Fibroblast of gingiva (primary cell): ENCODE measurements around the gene LGALS3.

Experiments used
- DNase-seq: peaks from one replicate; pipeline ENCODE4 v3.0.0-alpha.2; 2011; ENCODE audit warnings: low read depth

LGALS3 gene

GRCh38 chr14:55131370-55132137 lies 2.5 kb downstream of the LGALS3 start:
- DNase-seq, result peak; percentile 60

GRCh38 chr14:55133416-55133815 lies 4.4 kb downstream of the LGALS3 start:
- peak; percentile 76 for DNase-seq

GRCh38 chr14:55136241-55136640 lies 7.2 kb downstream of the LGALS3 start:
- DNase-seq, result peak; percentile 46

- DNase-seq, result peak; percentile 79
Observed at GRCh38 chr14:55136885-55137786, 8.1 kb downstream of the LGALS3 start.

- no peak for DNase-seq
Observed at GRCh38 chr14:55138091-55138490, 9.0 kb downstream of the LGALS3 start.

GRCh38 chr14:55139141-55139540 lies 10.1 kb downstream of the LGALS3 start:
- DNase-seq, result no peak

- DNase-seq, result no peak
Observed at GRCh38 chr14:55139696-55140509, 10.9 kb downstream of the LGALS3 start.

- DNase-seq, result no peak
Observed at GRCh38 chr14:55141825-55142224, 12.8 kb downstream of the LGALS3 start.

GRCh38 chr14:55142466-55142865 lies 13.4 kb downstream of the LGALS3 start:
- DNase-seq, result no peak

GRCh38 chr14:55146425-55146824 lies 17.4 kb downstream of the LGALS3 start:
- no peak for DNase-seq

GRCh38 chr14:55151601-55152000 lies 22.5 kb downstream of the LGALS3 start:
- DNase-seq, result peak; percentile 8

- peak; percentile 69 for DNase-seq
Observed at GRCh38 chr14:55152052-55152753, 23.2 kb downstream of the LGALS3 start.

- no peak for DNase-seq
Observed at GRCh38 chr14:55153951-55154350, 24.9 kb downstream of the LGALS3 start.

- no peak for DNase-seq
Observed at GRCh38 chr14:55157080-55157479, 28.0 kb downstream of the LGALS3 start.

- DNase-seq, result no peak
Observed at GRCh38 chr14:55158412-55158811, 29.4 kb downstream of the LGALS3 start.

- peak; percentile 26 for DNase-seq
Observed at GRCh38 chr14:55160989-55161388, 31.9 kb downstream of the LGALS3 start.

GRCh38 chr14:55170526-55170925 lies 41.5 kb downstream of the LGALS3 start:
- peak; percentile 68 for DNase-seq

GRCh38 chr14:55180006-55180405 lies 51.0 kb downstream of the LGALS3 start:
- DNase-seq, result no peak

- DNase-seq, result peak; percentile 18
Observed at GRCh38 chr14:55180434-55180833, 51.4 kb downstream of the LGALS3 start.

- peak; percentile 8 for DNase-seq
Observed at GRCh38 chr14:55188686-55189295, 59.7 kb downstream of the LGALS3 start.

- no peak for DNase-seq
Observed at GRCh38 chr14:55190906-55191202, 61.8 kb downstream of the LGALS3 start.
